HCT116 (cell line): ENCODE data around the gene SUFU. TPM values are rescaled to one million over a fixed set of nuclear protein-coding genes. Genes with fewer than 3 reads are reported as not detected.

Experiments
- ATAC-seq: fragments of 200-7000 bp; cut with Tn5 transposase; 2 replicates; pipeline ENCODE4 v1.9.1; 2020; ENCODE audit warnings: mild to moderate bottlenecking, moderate library complexity
- BruUV-seq: library from RNA; stranded (reverse); fragments of 400-500 nt; replicated peaks from 2 replicates; lab custom pipeline; 2021; lab: Mats Ljungman, UMichigan
- CTCF ChIA-PET: fragments of 300-600 bp; sonication (Branson Sonifier 250); formaldehyde crosslinking; loops from one replicate; lab custom pipeline; 2021; ENCODE audit warnings: antibody characterized with exemption; lab: Charles Lee
- POLR2A ChIA-PET: fragments of 300-600, 350-600 bp; sonication (Branson Sonifier 250); formaldehyde crosslinking; loops from one replicate; lab custom pipeline; 2021; ENCODE audit warnings: antibody characterized with exemption; lab: Charles Lee
- RAD21 ChIA-PET, 2 experiments: fragments of 300-600 bp; sonication (Branson Sonifier 250); formaldehyde crosslinking; loops; one replicate each; lab custom pipeline; 2023; ENCODE audit warnings: low total read pairs in 2 of 2; ENCODE audit not compliant: uncharacterized antibody in 2 of 2, unreplicated experiment in 2 of 2, low non-redundant PET in 1 of 2; lab: Charles Lee
- DNase-seq: peaks from one replicate; pipeline ENCODE4 v3.0.0-alpha.2; 2010; ENCODE audit warnings: low read depth, low spot score
- H2AFZ ChIP-seq: fragments of 200-600 bp; shearing (Covaris generic), sonication (generic); 2 replicates; pipeline ENCODE4 v1.6.1; 2017; ENCODE audit warnings: low read depth, mixed run types, mixed read lengths, antibody characterized with exemption, low read length; ENCODE audit not compliant: poor library complexity, severe bottlenecking
- H3K27ac ChIP-seq: 2 replicates; pipeline ENCODE4 v1.5.1; 2012; ENCODE audit warnings: low read depth, low read length
- H3K27me3 ChIP-seq: fragments of 200-600 bp; sonication (generic); 2 replicates; pipeline ENCODE4 v1.6.1; 2016; ENCODE audit warnings: mixed run types, low read length, mixed read lengths; ENCODE audit not compliant: insufficient read depth
- H3K36me3 ChIP-seq, 2 experiments: fragments of 200-500 bp in 1 of 2; fragments of 200-600 bp in 1 of 2; sonication (Bioruptor generic) in 1 of 2; sonication (generic) in 1 of 2; 2 replicates each; pipeline versions ENCODE4 v1.5.1 to v1.6.1; 2014 to 2016; ENCODE audit warnings: low read length in 2 of 2, inconsistent platforms in 1 of 2, mixed read lengths in 1 of 2, mixed run types in 1 of 2; ENCODE audit not compliant: insufficient read depth in 2 of 2, control insufficient read depth in 1 of 2
- H3K4me1 ChIP-seq, 2 experiments: fragments of 200-600 bp in 1 of 2; sonication (generic) in 1 of 2; 2 replicates each; pipeline versions ENCODE4 v1.5.1 to v1.6.1; 2012 to 2017; ENCODE audit warnings: low read length in 2 of 2, inconsistent platforms in 1 of 2, mild to moderate bottlenecking in 1 of 2, mixed read lengths in 1 of 2, mixed run types in 1 of 2, moderate library complexity in 1 of 2; ENCODE audit not compliant: insufficient read depth in 2 of 2, control insufficient read depth in 1 of 2
- H3K4me2 ChIP-seq: fragments of 200-600 bp; sonication (generic); 2 replicates; pipeline ENCODE4 v1.6.1; 2017; ENCODE audit warnings: mixed run types, low read length, mixed read lengths
- H3K4me3 ChIP-seq, 2 experiments: fragments of 200-600 bp in 1 of 2; sonication (generic) in 1 of 2; replicated peaks in 1 of 2; 2 replicates each; pipeline ENCODE4 v1.5.1; 2011 to 2016; ENCODE audit warnings: low read length in 2 of 2, control low read depth in 1 of 2, low read depth in 1 of 2, mild to moderate bottlenecking in 1 of 2, mixed read lengths in 1 of 2, mixed run types in 1 of 2
- H3K79me2 ChIP-seq: fragments of 200-600 bp; sonication (generic); 2 replicates; pipeline ENCODE4 v1.6.1; 2017; ENCODE audit warnings: mild to moderate bottlenecking, mixed run types, low read length, moderate library complexity, mixed read lengths; ENCODE audit not compliant: insufficient read depth
- H3K9ac ChIP-seq: fragments of 200-600 bp; sonication (generic); 2 replicates; pipeline ENCODE4 v1.6.1; 2016; ENCODE audit warnings: low read length, mixed read lengths
- H3K9me2 ChIP-seq: fragments of 200-600 bp; sonication (generic), shearing (Covaris generic); 2 replicates; pipeline ENCODE4 v1.6.1; 2017; ENCODE audit warnings: mixed run types, mild to moderate bottlenecking, moderate library complexity; ENCODE audit not compliant: insufficient read depth
- H3K9me3 ChIP-seq, 2 experiments: fragments of 200-500 bp in 1 of 2; fragments of 200-600 bp in 1 of 2; sonication (Bioruptor generic) in 1 of 2; sonication (generic) in 1 of 2; 2 replicates each; pipeline ENCODE4 v1.6.1; 2014 to 2017; ENCODE audit warnings: low read length in 2 of 2, mixed read lengths in 2 of 2, inconsistent platforms in 1 of 2, low read depth in 1 of 2, mild to moderate bottlenecking in 1 of 2, mixed run types in 1 of 2, moderate library complexity in 1 of 2; ENCODE audit not compliant: control insufficient read depth in 1 of 2, insufficient read depth in 1 of 2
- H4K20me1 ChIP-seq: fragments of 200-600 bp; sonication (generic), shearing (Covaris generic); 2 replicates; pipeline ENCODE4 v1.6.1; 2017; ENCODE audit warnings: mixed run types, mild to moderate bottlenecking, moderate library complexity; ENCODE audit not compliant: insufficient read depth
- CBX3 ChIP-seq: IDR thresholded peaks from 2 replicates; pipeline ENCODE4 v1.6.1; 2012; ENCODE audit warnings: low read depth
- EGR1 ChIP-seq: IDR thresholded peaks from 2 replicates; pipeline ENCODE4 v1.6.1; 2012; ENCODE audit warnings: low read depth
- ELF1 ChIP-seq: IDR thresholded peaks from 2 replicates; pipeline ENCODE4 v1.6.1; 2012; ENCODE audit warnings: low read depth, borderline replicate concordance
- EZH2 ChIP-seq: fragments of 200-600 bp; sonication (generic); IDR thresholded peaks from 2 replicates; pipeline ENCODE4 v1.6.1; 2017; ENCODE audit warnings: antibody characterized with exemption, mixed run types
- FOSL1 ChIP-seq: IDR thresholded peaks from 2 replicates; pipeline ENCODE4 v1.6.1; 2012; ENCODE audit warnings: low read depth
- POLR2AphosphoS5 ChIP-seq: IDR thresholded peaks from 2 replicates; pipeline ENCODE4 v1.6.1; 2011; ENCODE audit warnings: mild to moderate bottlenecking, low read depth, low read length, moderate library complexity
- RAD21 ChIP-seq: IDR thresholded peaks from 2 replicates; pipeline ENCODE4 v1.6.1; 2012; ENCODE audit warnings: low read depth, mild to moderate bottlenecking
- SIN3A ChIP-seq: IDR thresholded peaks from 2 replicates; pipeline ENCODE4 v1.6.1; 2012; ENCODE audit warnings: low read depth
- SP1 ChIP-seq: IDR thresholded peaks from 2 replicates; pipeline ENCODE4 v1.6.1; 2012; ENCODE audit warnings: low read depth
- TCF7L2 ChIP-seq: IDR thresholded peaks from 2 replicates; pipeline ENCODE4 v1.7.0; 2011; ENCODE audit warnings: borderline replicate concordance, inconsistent platforms; ENCODE audit not compliant: insufficient read depth, insufficient read length; ENCODE audit errors: extremely low read depth
- YY1 ChIP-seq: IDR thresholded peaks from 2 replicates; pipeline ENCODE4 v1.6.1; 2011; ENCODE audit warnings: low read length, low read depth, moderate library complexity, mild to moderate bottlenecking; ENCODE audit not compliant: insufficient replicate concordance; ENCODE audit errors: extremely low read depth
- ZFX ChIP-seq: fragments of 450-650 bp; IDR thresholded peaks from 2 replicates; pipeline ENCODE4 v1.6.1; 2017
- ZNF274 ChIP-seq: fragments of 200-500 bp; sonication (Bioruptor generic); IDR thresholded peaks from 2 replicates; pipeline ENCODE4 v1.6.1; 2014; ENCODE audit warnings: mild to moderate bottlenecking, low read depth, low read length, inconsistent platforms
- intact Hi-C: fragments of 100-400 bp; cut with micrococcal nuclease; formaldehyde crosslinking; loops from 2 replicates; pipeline ENCODE4 v1.10.0; 2022
- total RNA-seq: library from RNA; stranded (reverse); gene quantifications from one replicate; pipeline ENCODE4 v1.2.1, GENCODE V29; 2021; ENCODE audit not compliant: unreplicated experiment
- TF ChIP-seq, protein P1 (sequence below): IDR thresholded peaks from 2 replicates; pipeline ENCODE4 v1.6.1; 2012

Gene SUFU
- total RNA-seq, 1 experiment from 2014 or later: 18.8 TPM

DNA sequence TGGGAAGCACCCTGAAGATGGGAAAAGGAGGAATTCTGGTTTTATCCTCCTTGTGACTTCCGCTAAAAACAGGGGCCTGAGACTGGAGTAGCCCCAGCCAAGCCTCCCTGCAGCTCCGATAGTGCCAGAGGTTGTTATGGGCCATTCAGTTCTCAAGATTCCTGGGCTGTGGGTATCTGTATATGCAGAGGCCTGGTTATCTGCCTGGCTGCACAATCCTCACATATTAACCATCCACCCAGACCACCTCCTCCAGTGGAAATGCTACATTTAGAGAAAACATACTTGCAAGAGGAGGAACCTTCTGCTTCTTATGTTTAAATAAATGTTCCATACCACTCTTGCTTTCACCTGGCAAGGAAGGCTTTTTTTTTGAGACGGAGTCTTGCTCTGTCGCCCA is 175.8 kb downstream of the SUFU start:
- no TSS peak for BruUV-seq
- Histone ChIP-seq H3K9me3 (no peaks in the 10 kb centered on the region), H3K79me2 (no peaks in the 10 kb centered on the region), H3K27me3 (no peaks in the 10 kb centered on the region), H3K9me2 (no peaks in the 10 kb centered on the region), H3K27ac (no peak overlapping the region), H3K36me3 (no peaks in the 10 kb centered on the region; a peak in 1 of 4 replicates), H3K4me1 (peaks cover 0 to 10% of the 10 kb centered on the region in 2 experiments; a peak in 2 of 4 replicates), H3K4me3 (no peak overlapping the region), H4K20me1 (no peaks in the 10 kb centered on the region), H3K4me2 (no peak overlapping the region), H3K9ac (no peak overlapping the region), H2AFZ (no peak overlapping the region)
- TF ChIP-seq EZH2: no peak
- TF ChIP-seq, protein P1, sequence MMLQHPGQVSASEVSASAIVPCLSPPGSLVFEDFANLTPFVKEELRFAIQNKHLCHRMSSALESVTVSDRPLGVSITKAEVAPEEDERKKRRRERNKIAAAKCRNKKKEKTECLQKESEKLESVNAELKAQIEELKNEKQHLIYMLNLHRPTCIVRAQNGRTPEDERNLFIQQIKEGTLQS: no peak
- no peak for TF ChIP-seq TCF7L2
- no peak for TF ChIP-seq SP1
- TF ChIP-seq ZFX: no peak
- no peak for TF ChIP-seq FOSL1
- no peak for TF ChIP-seq ZNF274
- no peak for TF ChIP-seq POLR2AphosphoS5
- no peak for TF ChIP-seq CBX3
- no peak for TF ChIP-seq SIN3A
- no peak for TF ChIP-seq RAD21
- TF ChIP-seq YY1: no peak
- no peak for TF ChIP-seq ELF1
- no peak for TF ChIP-seq EGR1
- intact Hi-C loops: no loop called here
- ChIA-PET CTCF (interaction anchor here (0.6 to 3.5 kb wide), 13 partner anchors 10 to 672 kb away, joined by 3 to 40 read pairs (median 4); partner anchors contain the start of genes ARL3, SFXN2 and WBP1L), RAD21 (interaction anchor here in 1 of 2 experiments (0.6 kb wide), 1 partner anchor 297 kb away, joined by 3 read pairs; no protein-coding TSS in a partner anchor), POLR2A (interaction anchor here (0.9 kb wide), 1 partner anchor 35 kb away, joined by 3 read pairs; the partner anchor contains the start of genes ARL3 and SFXN2)
- ATAC-seq (no peak), DNase-seq (no peak)
